WTC11 (cell line): ENCODE results near the gene MVP. TPM values are rescaled to one million over a fixed set of nuclear protein-coding genes. Genes with fewer than 3 reads are reported as not detected.

Source experiments
- ATAC-seq: fragments of 200-7000 bp; cut with Tn5 transposase; 2 replicates; pipeline ENCODE4 v1.10.0; 2021; ENCODE audit warnings: mild to moderate bottlenecking, moderate library complexity
- CTCF ChIA-PET: fragments of 300-600 bp; sonication (Branson Sonifier 250); formaldehyde crosslinking; loops from one replicate; lab custom pipeline; 2021; ENCODE audit warnings: antibody characterized with exemption; lab: Charles Lee
- POLR2A ChIA-PET: fragments of 350-600 bp; sonication (Branson Sonifier 250); formaldehyde crosslinking; loops from one replicate; lab custom pipeline; 2021; ENCODE audit warnings: antibody characterized with exemption; lab: Charles Lee
- DNase-seq: peaks from one replicate; pipeline ENCODE4 v3.0.0; 2021; ENCODE audit warnings: low spot score
- H3K27ac Mint-ChIP-seq: 2 replicates; pipeline ENCODE4 v1.8.0; 2021; ENCODE audit warnings: mixed read lengths
- H3K27me3 Mint-ChIP-seq: 2 replicates; pipeline ENCODE4 v1.8.0; 2021; ENCODE audit warnings: low read depth, mild to moderate bottlenecking, moderate library complexity, mixed read lengths
- H3K36me3 Mint-ChIP-seq: 2 replicates; pipeline ENCODE4 v1.8.0; 2021; ENCODE audit warnings: mixed read lengths
- H3K4me1 Mint-ChIP-seq: 2 replicates; pipeline ENCODE4 v1.8.0; 2022; ENCODE audit warnings: mixed read lengths
- H3K4me3 Mint-ChIP-seq: 2 replicates; pipeline ENCODE4 v1.8.0; 2021; ENCODE audit warnings: mild to moderate bottlenecking, moderate library complexity, mixed read lengths
- H3K9me3 Mint-ChIP-seq: 2 replicates; pipeline ENCODE4 v1.8.0; 2021; ENCODE audit warnings: mixed read lengths
- ARID4B ChIP-seq: sonication (generic); formaldehyde crosslinking; IDR thresholded peaks from 2 replicates; pipeline ENCODE4 v1.8.0; 2023; ENCODE audit warnings: missing genetic modification reagents, mild to moderate bottlenecking, borderline replicate concordance
- ATF1 ChIP-seq: sonication (generic); formaldehyde crosslinking; IDR thresholded peaks from 2 replicates; pipeline ENCODE4 v1.8.1; 2023; ENCODE audit warnings: mild to moderate bottlenecking, moderate library complexity, missing genetic modification reagents
- ATF3 ChIP-seq: sonication (generic); formaldehyde crosslinking; conservative IDR thresholded peaks from 2 replicates; pipeline ENCODE4 v1.8.1; 2022; ENCODE audit warnings: mild to moderate bottlenecking, missing genetic modification reagents
- E2F5 ChIP-seq: sonication (generic); formaldehyde crosslinking; IDR thresholded peaks from 2 replicates; pipeline ENCODE4 v1.8.1; 2022; ENCODE audit warnings: mild to moderate bottlenecking, moderate library complexity, missing genetic modification reagents
- EMX1 ChIP-seq: fragments of 250-450 bp; sonication (Bioruptor Pico); IDR thresholded peaks from 2 replicates; pipeline ENCODE4 v1.8.0; 2021; ENCODE audit warnings: mild to moderate bottlenecking
- GABPB1 ChIP-seq: sonication (generic); formaldehyde crosslinking; IDR thresholded peaks from 2 replicates; pipeline ENCODE4 v1.8.1; 2023; ENCODE audit warnings: mild to moderate bottlenecking, missing genetic modification reagents
- JAZF1 ChIP-seq: fragments of 250-450 bp; sonication (Bioruptor Pico); IDR thresholded peaks from 2 replicates; pipeline ENCODE4 v1.9.0; 2021; ENCODE audit warnings: moderate library complexity, mild to moderate bottlenecking, inconsistent platforms
- MAX ChIP-seq: sonication (generic); formaldehyde crosslinking; IDR thresholded peaks from 2 replicates; pipeline ENCODE4 v1.8.0; 2022; ENCODE audit warnings: mild to moderate bottlenecking, missing genetic modification reagents
- MLX ChIP-seq: sonication (generic); formaldehyde crosslinking; IDR thresholded peaks from 2 replicates; pipeline ENCODE4 v1.8.1; 2023; ENCODE audit warnings: mild to moderate bottlenecking, missing genetic modification reagents, moderate library complexity
- NFYB ChIP-seq: sonication (generic); formaldehyde crosslinking; conservative IDR thresholded peaks from 2 replicates; pipeline ENCODE4 v1.8.0; 2022; ENCODE audit warnings: low read depth, missing genetic modification reagents
- NR3C1 ChIP-seq: sonication (generic); formaldehyde crosslinking; conservative IDR thresholded peaks from 2 replicates; pipeline ENCODE4 v1.8.1; 2023; ENCODE audit warnings: low read depth, mild to moderate bottlenecking, missing genetic modification reagents
- ZNF512 ChIP-seq: sonication (generic); formaldehyde crosslinking; IDR thresholded peaks from 2 replicates; pipeline ENCODE4 v1.8.1; 2022; ENCODE audit warnings: missing genetic modification reagents, borderline replicate concordance
- total RNA-seq: library from RNA; stranded (reverse); gene quantifications from 3 replicates; pipeline ENCODE4 v1.2.3, GENCODE V29; 2021

Gene MVP
- total RNA-seq, 1 experiment from 2014 or later = 10.8 TPM

- TF ChIP-seq ARID4B (no peak), ATF3 (CRISPR knock-in tag) (no peak), E2F5 (CRISPR knock-in tag) (no peak)
Measured at GRCh38 chr16:29857133-29857760, 37.0 kb downstream of the MVP start (continued).

GRCh38 chr16:29858149-29858849 lies 38.0 kb downstream of the MVP start:
- ChIA-PET CTCF (interaction anchor here (0.7 to 2.8 kb wide), 2 partner anchors 10 to 908 kb away, joined by 4 to 25 read pairs; no protein-coding TSS in a partner anchor), POLR2A (no interaction called here)
- TF ChIP-seq NFYB (no peak), EMX1 (CRISPR knock-in tag) (no peak), GABPB1 (no peak), MLX (no peak)
- DNase-seq (no peak), ATAC-seq (no peak)
- Mint-ChIP-seq H3K4me3 (no peak overlapping the region), H3K36me3 (peaks cover 13% of the 10 kb centered on the region), H3K4me1 (peaks cover 12% of the 10 kb centered on the region), H3K9me3 (no peaks in the 10 kb centered on the region), H3K27ac (peak overlapping the region; percentile 71; the same call in 1 of the 2 replicates), H3K27me3 (no peaks in the 10 kb centered on the region)

GRCh38 chr16:29858974-29859373 lies 38.7 kb downstream of the MVP start:
- no peaks in the 10 kb centered on the region for H3K27me3 Mint-ChIP-seq
- DNase-seq = no peak
- H3K9me3 Mint-ChIP-seq = no peaks in the 10 kb centered on the region
- TF ChIP-seq ATF1 (CRISPR knock-in tag) (no peak), NR3C1 (CRISPR knock-in tag) (no peak), MAX (CRISPR knock-in tag) (no peak), EMX1 (CRISPR knock-in tag) (no peak), ZNF512 (no peak), JAZF1 (CRISPR knock-in tag) (no peak)
- H3K27ac Mint-ChIP-seq = no peak overlapping the region
- peaks cover 13% of the 10 kb centered on the region for H3K36me3 Mint-ChIP-seq
- no peak overlapping the region for H3K4me3 Mint-ChIP-seq
- ChIA-PET POLR2A (no interaction called here), CTCF (no interaction called here)
- H3K4me1 Mint-ChIP-seq = peaks cover 12% of the 10 kb centered on the region
- no peak for ATAC-seq
